ENCODE measurements around the gene RING1. TPM values are rescaled to one million over a fixed set of nuclear protein-coding genes. Genes with fewer than 3 reads are reported as not detected.
A peak's percentile ranks its signal among the peaks of the same experiment; 100 is the strongest.

RING1 gene
- total RNA-seq, 2 donors from 2014 or later: 13.2 to 17.3 TPM

DNA sequence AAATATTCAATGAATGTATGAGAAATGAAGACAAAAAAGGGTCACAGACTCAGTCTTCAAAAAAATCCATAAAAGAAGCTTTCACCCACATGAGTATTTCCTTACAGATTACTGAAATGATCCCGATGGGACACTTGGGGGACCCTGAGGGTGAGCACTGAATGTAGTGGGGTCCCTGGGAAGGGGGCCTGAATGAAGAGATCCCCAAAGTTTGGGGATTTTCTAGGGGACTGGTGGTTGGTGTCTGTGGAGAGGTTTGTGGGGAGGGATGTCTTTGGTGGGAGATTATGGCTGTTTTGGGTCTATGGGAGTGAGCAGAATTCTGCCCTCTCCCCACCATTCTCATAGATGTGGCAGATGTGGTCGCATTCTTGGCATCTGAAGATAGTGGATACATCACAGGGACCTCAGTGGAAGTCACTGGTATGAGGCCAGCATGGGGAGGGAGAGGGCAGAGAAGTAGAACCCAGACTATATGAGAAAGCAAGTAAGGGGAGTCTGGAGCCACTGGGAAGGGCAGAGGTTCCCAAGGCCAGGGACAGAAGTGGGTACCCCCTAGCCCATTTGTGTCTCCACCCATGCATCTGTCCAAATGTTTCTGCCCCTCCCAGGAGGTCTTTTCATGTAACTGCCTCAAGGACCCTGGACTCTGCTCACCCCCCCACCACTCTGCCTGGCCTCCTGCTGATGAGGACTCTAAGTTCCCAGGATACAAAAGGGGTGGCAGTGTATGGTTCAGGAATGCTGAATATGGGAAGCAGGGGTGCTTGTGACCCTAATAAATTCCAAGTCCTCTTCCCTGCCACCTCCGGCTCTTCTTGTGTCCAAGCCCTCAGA, 2.1 kb upstream of the RING1 start:
- DNase-seq (ENCODE audit: low spot score): no peak
- no peak overlapping the region for H3K27ac ChIP-seq
- H3K4me1 ChIP-seq (ENCODE audit: control insufficient read depth in 1 of 2, low read depth in 2 of 2): peaks cover 22 to 39% of the 10 kb centered on the region in 2 donors
- H3K9me3 ChIP-seq: no peaks in the 10 kb centered on the region
- no peak overlapping the region for H3K4me3 ChIP-seq
- peaks cover 26% of the 10 kb centered on the region for H3K36me3 ChIP-seq
- TF ChIP-seq, protein P1, sequence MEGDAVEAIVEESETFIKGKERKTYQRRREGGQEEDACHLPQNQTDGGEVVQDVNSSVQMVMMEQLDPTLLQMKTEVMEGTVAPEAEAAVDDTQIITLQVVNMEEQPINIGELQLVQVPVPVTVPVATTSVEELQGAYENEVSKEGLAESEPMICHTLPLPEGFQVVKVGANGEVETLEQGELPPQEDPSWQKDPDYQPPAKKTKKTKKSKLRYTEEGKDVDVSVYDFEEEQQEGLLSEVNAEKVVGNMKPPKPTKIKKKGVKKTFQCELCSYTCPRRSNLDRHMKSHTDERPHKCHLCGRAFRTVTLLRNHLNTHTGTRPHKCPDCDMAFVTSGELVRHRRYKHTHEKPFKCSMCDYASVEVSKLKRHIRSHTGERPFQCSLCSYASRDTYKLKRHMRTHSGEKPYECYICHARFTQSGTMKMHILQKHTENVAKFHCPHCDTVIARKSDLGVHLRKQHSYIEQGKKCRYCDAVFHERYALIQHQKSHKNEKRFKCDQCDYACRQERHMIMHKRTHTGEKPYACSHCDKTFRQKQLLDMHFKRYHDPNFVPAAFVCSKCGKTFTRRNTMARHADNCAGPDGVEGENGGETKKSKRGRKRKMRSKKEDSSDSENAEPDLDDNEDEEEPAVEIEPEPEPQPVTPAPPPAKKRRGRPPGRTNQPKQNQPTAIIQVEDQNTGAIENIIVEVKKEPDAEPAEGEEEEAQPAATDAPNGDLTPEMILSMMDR (IDR thresholded peaks at IDR 0.05): no peak
- no peak for ATAC-seq (ENCODE audit: insufficient number of reproducible peaks, low FRiP score, low read depth)
- no peaks in the 10 kb centered on the region for H3K27me3 ChIP-seq (replicated peaks; ENCODE audit: insufficient read depth)

DNA sequence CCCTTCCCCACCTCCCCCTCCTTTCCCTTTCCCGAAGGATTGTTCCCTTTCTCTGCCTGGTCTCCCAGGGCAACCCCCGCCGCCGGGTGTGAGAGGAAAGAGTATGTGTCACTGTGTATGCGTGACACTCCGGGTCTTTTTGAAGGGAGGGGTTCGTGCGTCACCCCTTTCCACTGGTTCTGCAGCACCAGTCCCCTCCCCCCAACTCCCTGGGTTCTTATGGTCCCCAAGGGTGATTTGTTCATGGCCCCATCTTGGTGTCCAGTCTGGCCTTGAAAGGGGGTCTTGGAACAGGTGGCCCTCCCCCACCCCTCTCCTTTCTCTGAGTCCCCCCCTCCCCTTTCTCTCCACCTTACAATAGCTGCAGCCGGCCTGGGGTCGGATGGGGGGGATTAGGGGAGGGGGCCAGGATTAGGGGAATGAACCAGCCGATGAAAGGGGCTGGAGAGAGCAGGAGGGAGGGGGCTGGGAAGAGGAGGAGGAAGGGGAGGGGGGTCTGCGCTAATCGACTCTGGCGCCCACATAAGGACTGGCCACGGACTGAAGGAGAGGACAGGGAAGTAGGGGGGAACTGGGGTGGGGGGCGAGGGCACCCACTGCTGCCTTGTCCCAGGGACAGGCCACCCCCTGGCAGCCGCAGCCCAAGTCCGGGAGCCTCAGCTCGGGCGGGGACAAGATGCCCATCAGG, 1.3 kb upstream of the RING1 start:
- no peaks in the 10 kb centered on the region for H3K9me3 ChIP-seq
- H3K27me3 ChIP-seq (replicated peaks; ENCODE audit: insufficient read depth): no peaks in the 10 kb centered on the region
- H3K27ac ChIP-seq: no peak overlapping the region
- H3K4me3 ChIP-seq: peak overlapping the region; percentile 91
- TF ChIP-seq, protein P1 (IDR thresholded peaks at IDR 0.05): no peak
- DNase-seq (ENCODE audit: low spot score) (no peak), ATAC-seq (ENCODE audit: insufficient number of reproducible peaks, low FRiP score, low read depth) (no peak)
- H3K4me1 ChIP-seq (ENCODE audit: control insufficient read depth in 1 of 2, low read depth in 2 of 2): peaks cover 14 to 32% of the 10 kb centered on the region in 2 donors
- peaks cover 26% of the 10 kb centered on the region for H3K36me3 ChIP-seq

DNA sequence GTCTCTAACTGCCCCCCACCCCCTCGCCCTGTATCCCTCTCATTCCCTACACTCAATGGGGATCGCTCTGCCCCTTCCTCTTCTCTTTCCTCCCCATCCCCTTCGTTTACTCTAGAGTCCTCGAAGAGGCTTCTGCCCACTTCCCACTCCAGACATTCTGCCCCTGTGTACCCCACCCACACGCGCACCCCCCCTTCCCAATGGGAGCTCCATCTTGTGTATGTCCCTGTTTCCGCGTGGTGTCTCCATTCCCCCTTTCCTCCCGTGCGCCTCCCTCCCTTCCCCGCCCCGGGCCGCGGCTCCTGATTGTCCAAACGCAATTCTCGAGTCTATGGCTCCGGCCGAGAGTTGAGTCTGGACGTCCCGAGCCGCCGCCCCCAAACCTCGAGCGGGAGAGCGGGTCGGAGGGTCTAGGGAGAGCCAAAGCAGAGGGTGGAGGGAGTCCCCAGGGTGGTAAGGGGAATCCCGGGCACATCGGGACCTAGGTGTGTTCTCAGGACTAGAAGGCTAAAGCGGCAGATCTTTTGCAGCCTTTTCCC, 679 bp upstream of the RING1 start:
- peak overlapping the region; percentile 77 to 90 for H3K27ac ChIP-seq
- H3K36me3 ChIP-seq: peaks cover 22% of the 10 kb centered on the region
- H3K4me1 ChIP-seq (ENCODE audit: control insufficient read depth in 1 of 2, low read depth in 2 of 2): peaks cover 10 to 31% of the 10 kb centered on the region in 2 donors
- DNase-seq (ENCODE audit: low spot score) (no peak), ATAC-seq (ENCODE audit: insufficient number of reproducible peaks, low FRiP score, low read depth) (no peak)
- H3K27me3 ChIP-seq (replicated peaks; ENCODE audit: insufficient read depth): no peaks in the 10 kb centered on the region
- TF ChIP-seq, protein P1 (IDR thresholded peaks at IDR 0.05): no peak
- no peaks in the 10 kb centered on the region for H3K9me3 ChIP-seq
- H3K4me3 ChIP-seq: peak overlapping the region; percentile 91

DNA sequence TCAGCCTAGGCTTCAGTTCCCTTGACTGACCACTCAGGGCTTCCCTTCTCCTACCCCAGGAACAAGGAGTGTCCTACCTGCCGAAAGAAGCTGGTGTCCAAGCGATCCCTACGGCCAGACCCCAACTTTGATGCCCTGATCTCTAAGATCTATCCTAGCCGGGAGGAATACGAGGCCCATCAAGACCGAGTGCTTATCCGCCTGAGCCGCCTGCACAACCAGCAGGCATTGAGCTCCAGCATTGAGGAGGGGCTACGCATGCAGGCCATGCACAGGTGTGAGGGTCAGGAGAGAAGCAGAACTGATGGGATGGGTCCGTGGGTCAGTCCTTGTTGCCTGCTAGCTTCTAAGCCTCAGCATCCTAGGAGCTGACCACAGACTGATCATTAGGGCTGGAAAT, 1.6 kb downstream of the RING1 start:
- Histone ChIP-seq H3K4me1 (ENCODE audit: control insufficient read depth in 1 of 2, low read depth in 2 of 2) (peaks cover 6 to 33% of the 10 kb centered on the region in 2 donors), H3K4me3 (no peak overlapping the region), H3K9me3 (no peaks in the 10 kb centered on the region), H3K36me3 (peaks cover 10% of the 10 kb centered on the region), H3K27me3 (replicated peaks; ENCODE audit: insufficient read depth) (no peaks in the 10 kb centered on the region), H3K27ac (no peak overlapping the region)
- DNase-seq (ENCODE audit: low spot score) (no peak), ATAC-seq (ENCODE audit: insufficient number of reproducible peaks, low FRiP score, low read depth) (no peak)
- TF ChIP-seq, protein P1 (IDR thresholded peaks at IDR 0.05): no peak

DNA sequence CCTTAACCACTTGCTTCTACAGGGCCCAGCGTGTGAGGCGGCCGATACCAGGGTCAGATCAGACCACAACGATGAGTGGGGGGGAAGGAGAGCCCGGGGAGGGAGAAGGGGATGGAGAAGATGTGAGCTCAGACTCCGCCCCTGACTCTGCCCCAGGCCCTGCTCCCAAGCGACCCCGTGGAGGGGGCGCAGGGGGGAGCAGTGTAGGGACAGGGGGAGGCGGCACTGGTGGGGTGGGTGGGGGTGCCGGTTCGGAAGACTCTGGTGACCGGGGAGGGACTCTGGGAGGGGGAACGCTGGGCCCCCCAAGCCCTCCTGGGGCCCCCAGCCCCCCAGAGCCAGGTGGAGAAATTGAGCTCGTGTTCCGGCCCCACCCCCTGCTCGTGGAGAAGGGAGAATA, 2.8 kb downstream of the RING1 start:
- no peak for DNase-seq (ENCODE audit: low spot score)
- H3K4me3 ChIP-seq: no peak overlapping the region
- no peaks in the 10 kb centered on the region for H3K9me3 ChIP-seq
- H3K4me1 ChIP-seq (ENCODE audit: control insufficient read depth in 1 of 2, low read depth in 2 of 2): peaks cover 4 to 28% of the 10 kb centered on the region in 2 donors
- no peak for ATAC-seq (ENCODE audit: insufficient number of reproducible peaks, low FRiP score, low read depth)
- peaks cover 10% of the 10 kb centered on the region for H3K36me3 ChIP-seq
- no peaks in the 10 kb centered on the region for H3K27me3 ChIP-seq (replicated peaks; ENCODE audit: insufficient read depth)
- H3K27ac ChIP-seq: no peak overlapping the region
- TF ChIP-seq, protein P1 (IDR thresholded peaks at IDR 0.05): no peak
